Forelimb muscle (tissue), 1 donor: ENCODE results near the gene SEMA6A. TPM values are rescaled to one million over a fixed set of nuclear protein-coding genes. Genes with fewer than 3 reads are reported as not detected.

ENCODE experiments used
- DNase-seq: peaks from one replicate; pipeline ENCODE4 v3.0.0-alpha.2; 2013; ENCODE audit warnings: low read depth
- polyA plus RNA-seq: library from polyadenylated mRNA; unstranded; fragments of 120-200 nt; gene quantifications from one replicate; pipeline ENCODE4 v1.2.1, GENCODE V29; 2013; ENCODE audit not compliant: insufficient read length

Gene SEMA6A
- 43.9 TPM for polyA plus RNA-seq

GRCh38 chr5:116574367-116575325, at the start of gene SEMA6A:
TSS of gene SEMA6A (minus strand) at chr5:116574823. CDS start at chr5:116504944, 69,879 bp downstream.
- DNase-seq: peak; percentile 83

- DNase-seq: no peak
These were observed 47.9 kb upstream of the SEMA6A start for GRCh38 chr5:116622375-116623050.

GRCh38 chr5:116621599-116621998, 47.0 kb upstream of the SEMA6A start:
- DNase-seq: no peak

- DNase-seq: no peak
These were observed 42.3 kb upstream of the SEMA6A start for GRCh38 chr5:116616876-116617275.

GRCh38 chr5:116614603-116614920, 39.9 kb upstream of the SEMA6A start:
- DNase-seq: no peak

GRCh38 chr5:116613445-116613844, 38.8 kb upstream of the SEMA6A start:
- DNase-seq: no peak

- no peak for DNase-seq
These were observed 37.8 kb upstream of the SEMA6A start for GRCh38 chr5:116612431-116612830.

- DNase-seq: no peak
These were observed 30.9 kb upstream of the SEMA6A start for GRCh38 chr5:116605310-116606070.

GRCh38 chr5:116604805-116605204, 30.2 kb upstream of the SEMA6A start:
- DNase-seq: no peak

- no peak for DNase-seq
These were observed 26.3 kb upstream of the SEMA6A start for GRCh38 chr5:116600876-116601275.

- no peak for DNase-seq
These were observed 24.3 kb upstream of the SEMA6A start for GRCh38 chr5:116598911-116599310.

GRCh38 chr5:116595498-116595897, 20.9 kb upstream of the SEMA6A start:
- no peak for DNase-seq

GRCh38 chr5:116593340-116593739, 18.7 kb upstream of the SEMA6A start:
- no peak for DNase-seq

- no peak for DNase-seq
These were observed 10.6 kb upstream of the SEMA6A start for GRCh38 chr5:116585227-116585626.

GRCh38 chr5:116583862-116584222, 9.2 kb upstream of the SEMA6A start:
- DNase-seq: no peak

- no peak for DNase-seq
These were observed 8.7 kb upstream of the SEMA6A start for GRCh38 chr5:116583085-116583861.

- no peak for DNase-seq
These were observed 7.3 kb upstream of the SEMA6A start for GRCh38 chr5:116581910-116582309.

GRCh38 chr5:116579144-116579543, 4.5 kb upstream of the SEMA6A start:
- no peak for DNase-seq

GRCh38 chr5:116578676-116579075, 4.1 kb upstream of the SEMA6A start:
- no peak for DNase-seq

- no peak for DNase-seq
These were observed 2.6 kb upstream of the SEMA6A start for GRCh38 chr5:116577064-116577788.
